HEK293T (cell line): Measurements from ENCODE around the gene GLIPR1L2.

Experiments used
- BHLHE40 ChIP-seq: fragments of 450-650 bp; IDR thresholded peaks from 2 replicates; pipeline ENCODE4 v1.6.1; 2016; ENCODE audit warnings: mild to moderate bottlenecking, moderate library complexity, borderline replicate concordance
- ELF4 ChIP-seq: fragments of 450-650 bp; IDR thresholded peaks from 2 replicates; pipeline ENCODE4 v1.6.1; 2017; ENCODE audit warnings: antibody characterized with exemption
- FOXA1 ChIP-seq: fragments of 450-650 bp; IDR thresholded peaks from 2 replicates; pipeline ENCODE4 v1.6.1; 2016; ENCODE audit warnings: mild to moderate bottlenecking
- L3MBTL2 ChIP-seq: fragments of 450-650 bp; conservative IDR thresholded peaks from 2 replicates; pipeline ENCODE4 v1.6.1; 2016; ENCODE audit warnings: mild to moderate bottlenecking
- PKNOX1 ChIP-seq: fragments of 450-650 bp; IDR thresholded peaks from 2 replicates; pipeline ENCODE4 v1.6.1; 2016
- SP1 ChIP-seq: fragments of 450-650 bp; IDR thresholded peaks from 2 replicates; pipeline ENCODE4 v1.6.1; 2017
- SUZ12 ChIP-seq: fragments of 450-650 bp; IDR thresholded peaks from 2 replicates; pipeline ENCODE4 v1.6.1; 2016; ENCODE audit warnings: mild to moderate bottlenecking

GRCh38 chr12:75345531-75345930, 45.4 kb upstream of the GLIPR1L2 start:
- TF ChIP-seq FOXA1 (no peak), ELF4 (no peak), L3MBTL2 (no peak), BHLHE40 (no peak), SP1 (no peak), SUZ12 (no peak), PKNOX1 (no peak)
